Loucy (cell line): ENCODE data around the gene BRMS1.

Experiments used
- H2AFZ ChIP-seq: fragments of 200-600 bp; sonication (generic); 2 replicates; pipeline ENCODE4 v1.6.0; 2016; ENCODE audit warnings: antibody characterized with exemption, mild to moderate bottlenecking, low read length, moderate library complexity
- H3F3A ChIP-seq: fragments of 200-600 bp; 2 replicates; pipeline ENCODE4 v1.6.0; 2016; ENCODE audit warnings: antibody characterized with exemption, low read depth, mild to moderate bottlenecking
- H3K27me3 ChIP-seq: fragments of 200-600 bp; sonication (generic); 2 replicates; pipeline ENCODE4 v1.6.1; 2014; ENCODE audit warnings: low read length, mild to moderate bottlenecking; ENCODE audit not compliant: insufficient read depth, poor library complexity, severe bottlenecking
- H3K36me3 ChIP-seq: fragments of 200-600 bp; sonication (generic); 2 replicates; pipeline ENCODE4 v1.6.1; 2016; ENCODE audit warnings: low read length; ENCODE audit not compliant: insufficient read depth
- H3K4me1 ChIP-seq: fragments of 200-600 bp; sonication (generic); 2 replicates; pipeline ENCODE4 v1.5.1; 2014; ENCODE audit warnings: low read length, mild to moderate bottlenecking; ENCODE audit not compliant: insufficient read depth, poor library complexity, severe bottlenecking
- H3K4me2 ChIP-seq: fragments of 200-600 bp; sonication (generic); 2 replicates; pipeline ENCODE4 v1.6.0; 2014; ENCODE audit warnings: antibody characterized with exemption, low read length, low read depth, mild to moderate bottlenecking; ENCODE audit not compliant: poor library complexity, severe bottlenecking
- H3K4me3 ChIP-seq: fragments of 200-600 bp; sonication (generic); 2 replicates; pipeline ENCODE4 v1.5.1; 2014; ENCODE audit warnings: low read length, mild to moderate bottlenecking, mixed read lengths; ENCODE audit not compliant: poor library complexity, severe bottlenecking
- H3K79me2 ChIP-seq: fragments of 200-600 bp; sonication (generic); 2 replicates; pipeline ENCODE4 v1.6.1; 2014; ENCODE audit warnings: low read length; ENCODE audit not compliant: insufficient read depth
- H3K9ac ChIP-seq: fragments of 200-600 bp; sonication (generic); 2 replicates; pipeline ENCODE4 v1.6.0; 2014; ENCODE audit warnings: mild to moderate bottlenecking, low read depth, low read length, moderate library complexity; ENCODE audit not compliant: poor library complexity, severe bottlenecking
- H3K9me2 ChIP-seq: fragments of 200-600 bp; sonication (generic); replicated peaks from 2 replicates; pipeline ENCODE4 v1.6.1; 2016; ENCODE audit warnings: low read depth, low read length, mixed read lengths
- H3K9me3 ChIP-seq: fragments of 200-600 bp; sonication (generic); 2 replicates; pipeline ENCODE4 v1.6.1; 2014; ENCODE audit warnings: mild to moderate bottlenecking, antibody characterized with exemption, low read length, low read depth; ENCODE audit not compliant: insufficient read depth
- H4K20me1 ChIP-seq: fragments of 200-600 bp; sonication (generic); 2 replicates; pipeline ENCODE4 v1.6.0; 2014; ENCODE audit warnings: antibody characterized with exemption, low read length, mild to moderate bottlenecking; ENCODE audit not compliant: insufficient read depth, poor library complexity, severe bottlenecking
- CTCF ChIP-seq: fragments of 200-600 bp; sonication (generic); conservative IDR thresholded peaks from 2 replicates; pipeline ENCODE4 v1.5.1; 2014; ENCODE audit warnings: mild to moderate bottlenecking, antibody characterized with exemption, low read length
- EZH2phosphoT487 ChIP-seq: fragments of 200-600 bp; IDR thresholded peaks from 2 replicates; pipeline ENCODE4 v1.6.1; 2018; ENCODE audit warnings: antibody characterized with exemption, mild to moderate bottlenecking, moderate library complexity, borderline replicate concordance

Gene BRMS1

DNA sequence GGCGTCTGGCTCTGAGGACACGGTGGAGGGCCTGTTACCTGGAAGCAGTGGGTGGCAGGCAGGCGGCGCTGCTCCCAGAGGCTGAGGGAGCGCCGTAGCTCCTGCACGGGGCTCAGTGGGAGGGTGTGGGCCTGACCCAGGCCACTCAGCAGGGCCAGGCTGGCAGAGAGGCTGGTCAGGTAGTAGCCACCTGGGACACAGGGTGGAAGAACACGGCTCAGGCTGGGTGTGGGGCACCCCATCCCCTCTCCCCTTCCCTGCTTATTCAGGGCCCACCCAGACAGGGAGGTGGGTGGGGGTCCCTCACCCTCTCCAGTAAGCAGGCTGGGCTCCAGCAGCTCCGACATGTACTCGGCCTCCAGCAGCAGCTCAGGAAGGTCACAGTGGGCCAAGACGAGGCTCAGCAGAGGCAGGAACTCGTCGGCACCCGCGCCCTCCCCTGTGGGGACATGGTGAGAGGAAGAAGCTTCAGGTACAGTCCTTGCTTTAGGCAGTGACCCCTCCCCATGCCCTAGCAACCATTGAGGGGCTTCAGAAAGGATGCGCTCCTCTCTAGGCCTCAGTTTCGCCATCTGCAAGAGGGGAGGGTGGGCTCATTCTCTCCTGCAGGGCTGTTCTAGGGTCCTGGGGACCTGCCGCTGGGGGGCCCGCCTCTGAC, 11.6 kb downstream of the BRMS1 start:
- H3K27me3 ChIP-seq: no peaks in the 10 kb centered on the region
- peaks cover 10% of the 10 kb centered on the region; the same call in 1 of the 2 replicates for H3K36me3 ChIP-seq
- H3K4me3 ChIP-seq: no peak overlapping the region
- no peaks in the 10 kb centered on the region for H4K20me1 ChIP-seq
- H2AFZ ChIP-seq: no peak overlapping the region
- no peak overlapping the region for H3K9ac ChIP-seq
- no peaks in the 10 kb centered on the region for H3K79me2 ChIP-seq
- H3K9me3 ChIP-seq: no peaks in the 10 kb centered on the region
- no peak overlapping the region for H3K4me2 ChIP-seq
- H3K4me1 ChIP-seq: peaks cover 12% of the 10 kb centered on the region
- TF ChIP-seq EZH2phosphoT487: no peak
- no peaks in the 10 kb centered on the region for H3K9me2 ChIP-seq
- no peaks in the 10 kb centered on the region for H3F3A ChIP-seq

DNA sequence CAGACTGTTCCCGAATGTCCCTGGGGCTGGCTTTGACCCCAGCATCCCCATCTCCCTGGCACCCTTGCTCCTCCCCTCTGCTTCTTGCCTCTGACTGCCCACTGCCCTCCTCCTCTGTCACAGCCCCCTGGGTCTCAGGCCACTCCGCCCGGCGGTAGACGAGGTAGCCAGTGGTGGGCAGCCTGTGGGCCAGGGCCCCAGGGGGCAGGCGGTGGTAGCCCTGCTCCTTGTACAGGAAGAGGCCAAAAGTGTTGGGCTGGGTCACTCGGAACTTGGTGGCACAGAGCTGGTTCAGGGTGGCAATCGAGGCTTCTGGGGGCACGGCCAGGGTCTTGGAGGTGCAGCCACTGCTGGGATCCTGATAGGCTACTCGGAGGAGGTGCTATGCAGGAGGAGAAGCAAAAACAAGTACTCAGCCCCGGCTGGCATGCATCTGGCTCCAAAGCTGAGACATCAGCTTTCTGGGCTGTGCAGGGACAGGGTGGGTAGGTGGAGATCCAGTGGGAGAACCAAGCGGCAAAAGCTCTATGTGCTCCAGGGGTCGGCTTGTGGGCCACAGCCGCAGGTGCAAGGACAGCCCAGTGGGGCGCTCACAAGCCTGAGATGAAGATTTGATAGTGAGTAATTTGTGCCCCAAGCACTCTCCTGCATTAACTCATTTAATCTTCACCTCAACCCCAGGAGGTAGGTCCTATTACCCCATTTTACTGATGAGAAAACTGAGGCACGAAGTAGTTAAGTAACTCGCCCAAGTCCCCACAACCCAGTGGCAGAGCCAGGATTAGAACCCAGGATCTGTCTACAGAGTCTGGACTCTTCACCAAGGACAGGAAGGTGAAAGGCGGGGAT, 12.3 kb downstream of the BRMS1 start:
- H3K79me2 ChIP-seq: no peaks in the 10 kb centered on the region

DNA sequence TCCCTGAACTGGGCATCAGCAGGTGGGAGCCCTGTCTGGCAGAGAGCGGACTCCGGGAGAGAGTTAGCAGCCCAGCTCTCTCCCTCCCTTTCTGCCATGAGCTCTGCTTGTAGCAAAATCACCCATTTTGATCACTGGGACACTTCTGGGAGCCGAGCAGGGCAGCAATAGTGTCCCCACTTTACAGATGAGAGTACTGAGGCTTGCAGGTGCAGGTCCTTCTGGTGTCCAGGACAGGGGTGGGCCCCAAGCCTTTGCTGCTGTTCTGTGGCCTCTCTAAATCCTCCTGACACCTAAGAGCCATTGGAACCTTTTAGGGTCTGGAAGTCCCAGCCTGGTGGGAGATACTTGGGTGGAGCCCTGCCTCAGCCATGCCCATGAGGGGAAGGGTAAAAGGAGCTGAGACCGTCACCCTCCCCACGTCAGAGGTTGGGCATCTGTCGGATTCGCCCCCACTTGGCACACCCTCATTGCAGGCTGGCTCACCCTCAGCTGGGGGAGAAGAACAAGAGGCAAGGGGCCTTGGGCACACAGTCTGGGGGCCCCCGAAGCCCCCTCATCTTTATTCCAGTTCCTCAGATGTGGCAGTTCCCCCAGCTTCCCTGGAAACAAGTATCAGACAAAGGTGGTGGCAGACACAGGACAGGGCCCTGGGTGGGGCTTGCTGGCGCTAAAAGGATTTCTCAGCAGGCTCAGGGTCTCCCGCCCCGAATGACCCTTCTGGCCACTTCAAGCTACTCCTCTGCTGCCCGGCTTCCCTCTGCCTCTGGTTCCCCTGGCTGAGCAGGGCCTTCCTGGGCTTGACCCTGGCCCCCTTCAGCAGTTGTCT, 13.1 kb downstream of the BRMS1 start:
- Histone ChIP-seq H3K4me2 (no peak overlapping the region), H3K9me3 (no peaks in the 10 kb centered on the region), H3K9ac (no peak overlapping the region), H3K79me2 (no peaks in the 10 kb centered on the region), H3F3A (no peaks in the 10 kb centered on the region), H3K36me3 (peaks cover under 1% of the 10 kb centered on the region; the same call in 1 of the 2 replicates), H2AFZ (no peak overlapping the region), H3K9me2 (no peaks in the 10 kb centered on the region), H3K27me3 (no peaks in the 10 kb centered on the region), H3K4me3 (no peak overlapping the region), H4K20me1 (no peaks in the 10 kb centered on the region), H3K4me1 (peaks cover 19% of the 10 kb centered on the region)
- TF ChIP-seq EZH2phosphoT487: no peak
- TF ChIP-seq CTCF: no peak

More for the DNA sequence above, 12.3 kb downstream of the BRMS1 start:
- Histone ChIP-seq H2AFZ (no peak overlapping the region), H4K20me1 (no peaks in the 10 kb centered on the region), H3K9me2 (no peaks in the 10 kb centered on the region), H3F3A (no peaks in the 10 kb centered on the region), H3K4me1 (peaks cover 16% of the 10 kb centered on the region), H3K36me3 (peaks cover 9% of the 10 kb centered on the region; the same call in 1 of the 2 replicates), H3K9ac (no peak overlapping the region), H3K4me3 (no peak overlapping the region), H3K9me3 (no peaks in the 10 kb centered on the region), H3K4me2 (no peak overlapping the region), H3K27me3 (no peaks in the 10 kb centered on the region)
- TF ChIP-seq EZH2phosphoT487 (no peak), CTCF (no peak)
